ENCODE data around the gene LGALS4. TPM values are rescaled to one million over a fixed set of nuclear protein-coding genes. Genes with fewer than 3 reads are reported as not detected.
A peak's percentile ranks its signal among the peaks of the same experiment; 100 is the strongest.

LGALS4 gene
- total and polyA plus RNA-seq, 2 experiments from 2014 or later, result 0.87 TPM; not detected in 1

DNA sequence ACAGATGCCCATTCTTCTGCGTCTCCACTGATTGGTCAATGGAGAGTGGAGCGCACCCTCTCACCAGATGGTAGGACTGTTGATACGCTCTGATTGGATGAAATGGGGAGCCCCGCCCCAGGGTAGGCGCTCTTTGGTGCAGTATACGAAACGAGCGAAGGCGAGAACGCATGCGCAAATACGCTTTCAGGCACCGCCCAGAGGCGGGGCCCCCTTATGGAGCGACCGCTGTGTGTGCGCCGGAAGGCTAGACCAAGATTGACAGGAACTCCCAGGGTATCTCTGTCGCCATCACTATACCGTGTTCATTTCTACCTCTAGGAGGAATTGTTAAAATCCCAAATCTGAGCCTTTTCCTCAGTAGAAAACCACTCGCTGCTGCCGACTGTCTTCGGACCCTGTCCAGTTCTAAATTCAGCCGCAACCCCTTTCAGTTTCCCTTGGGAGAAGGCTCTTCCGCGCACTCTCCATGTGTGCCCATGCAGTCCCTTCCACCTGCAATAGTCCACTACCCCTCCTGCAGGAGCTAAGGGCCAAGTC is 37.8 kb upstream of the LGALS4 start:
- peak overlapping the region; percentile 73 for H3K4me2 ChIP-seq
- H3K4me3 ChIP-seq, result peak overlapping the region; percentile 54
- peaks cover 38% of the 10 kb centered on the region for H3K79me2 ChIP-seq (replicated peaks; ENCODE audit: insufficient read depth)
- no peaks in the 10 kb centered on the region for H3K9me2 ChIP-seq (ENCODE audit: insufficient read depth)
- peaks cover 43% of the 10 kb centered on the region for H3K36me3 Mint-ChIP-seq (ENCODE audit: low read depth)
- ATAC-seq (peak; percentile 79), DNase-seq (ENCODE audit: low spot score) (no peak)
- H4K20me1 ChIP-seq (replicated peaks; ENCODE audit: insufficient read depth), result peaks cover 28% of the 10 kb centered on the region
- peak overlapping the region; percentile 99 for H3K27ac Mint-ChIP-seq
- H3F3A ChIP-seq (replicated peaks; ENCODE audit: low read depth), result peaks cover 38% of the 10 kb centered on the region
- peaks cover 25% of the 10 kb centered on the region for H3K36me3 ChIP-seq (ENCODE audit: insufficient read depth)
- peaks cover 11% of the 10 kb centered on the region; the same call in 1 of the 2 replicates for H3K4me1 ChIP-seq (ENCODE audit: insufficient read depth)
- H3K27ac ChIP-seq (ENCODE audit: low read depth), result peak overlapping the region; percentile 51
- TF ChIP-seq, protein P1, sequence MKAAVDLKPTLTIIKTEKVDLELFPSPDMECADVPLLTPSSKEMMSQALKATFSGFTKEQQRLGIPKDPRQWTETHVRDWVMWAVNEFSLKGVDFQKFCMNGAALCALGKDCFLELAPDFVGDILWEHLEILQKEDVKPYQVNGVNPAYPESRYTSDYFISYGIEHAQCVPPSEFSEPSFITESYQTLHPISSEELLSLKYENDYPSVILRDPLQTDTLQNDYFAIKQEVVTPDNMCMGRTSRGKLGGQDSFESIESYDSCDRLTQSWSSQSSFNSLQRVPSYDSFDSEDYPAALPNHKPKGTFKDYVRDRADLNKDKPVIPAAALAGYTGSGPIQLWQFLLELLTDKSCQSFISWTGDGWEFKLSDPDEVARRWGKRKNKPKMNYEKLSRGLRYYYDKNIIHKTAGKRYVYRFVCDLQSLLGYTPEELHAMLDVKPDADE (IDR thresholded peaks at IDR 0.05), result no peak
- peak; percentile 51 for TF ChIP-seq POLR2AphosphoS5 (IDR thresholded peaks at IDR 0.05; ENCODE audit: low read depth)
- H3K4me1 Mint-ChIP-seq, result peaks cover 25% of the 10 kb centered on the region
- H3K9me3 Mint-ChIP-seq, result peaks cover 8% of the 10 kb centered on the region; the same call in 2 of the 3 replicates
- peak overlapping the region; percentile 92 for H3K4me3 Mint-ChIP-seq
- H3K27me3 ChIP-seq (ENCODE audit: insufficient read depth), result no peaks in the 10 kb centered on the region
- no peak overlapping the region for H2AFZ ChIP-seq
- peaks cover 37% of the 10 kb centered on the region for H3K27me3 Mint-ChIP-seq (ENCODE audit: insufficient read depth, low read depth, poor library complexity)

DNA sequence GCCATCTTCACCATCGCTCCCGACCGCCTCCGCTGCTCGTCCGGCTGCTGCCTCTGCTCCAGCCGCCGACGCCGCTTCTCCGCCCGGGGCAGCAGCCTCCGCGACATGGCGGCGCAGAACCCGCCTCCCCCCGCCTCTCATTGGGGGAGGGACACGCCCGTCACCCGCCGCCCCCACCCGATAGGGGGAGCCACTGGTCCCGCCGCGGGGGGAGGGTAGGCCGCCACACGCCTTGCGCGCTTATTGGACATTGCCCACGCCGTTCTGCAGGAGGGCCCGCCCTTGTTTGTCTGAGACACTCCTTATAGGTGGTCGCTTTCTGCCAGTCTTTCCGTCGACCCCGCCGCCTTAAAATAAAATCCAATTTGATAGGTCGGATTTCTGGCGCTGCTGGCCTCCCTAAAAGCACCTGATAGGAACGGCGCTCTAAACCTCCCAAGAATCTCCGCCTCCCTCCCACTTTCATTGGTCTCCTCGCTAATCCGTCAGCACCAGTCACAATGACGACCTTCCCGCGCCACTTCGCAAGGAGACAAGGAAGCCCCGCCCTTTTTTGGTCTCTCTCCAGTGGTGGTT is 37.2 kb upstream of the LGALS4 start, which contains the start of gene HNRNPL:
TSS of gene HNRNPL (minus strand) at position 127 of the 576 bp plus-strand sequence. CDS start at position 107, 20 bp downstream.
- Histone ChIP-seq H2AFZ (no peak within 1 kb of the TSS), H3K4me2 (peak within 1 kb of the TSS; percentile 95), H3K4me1 (ENCODE audit: insufficient read depth) (peaks cover 11% of the 10 kb centered on the region; the same call in 1 of the 2 replicates), H3K36me3 (ENCODE audit: insufficient read depth) (peaks cover 31% of the 10 kb centered on the region), H3K79me2 (replicated peaks; ENCODE audit: insufficient read depth) (peaks cover 43% of the 10 kb centered on the region), H4K20me1 (replicated peaks; ENCODE audit: insufficient read depth) (peaks cover 32% of the 10 kb centered on the region), H3K27ac (ENCODE audit: low read depth) (peak within 1 kb of the TSS; percentile 98), H3K27me3 (ENCODE audit: insufficient read depth) (no peaks in the 10 kb centered on the region), H3K9me2 (ENCODE audit: insufficient read depth) (no peaks in the 10 kb centered on the region), H3F3A (replicated peaks; ENCODE audit: low read depth) (peaks cover 43% of the 10 kb centered on the region), H3K4me3 (peak within 1 kb of the TSS; percentile 72)
- ATAC-seq (peak; percentile 60), DNase-seq (ENCODE audit: low spot score) (peak; percentile 100)
- H3K4me3 Mint-ChIP-seq, result peak within 1 kb of the TSS; percentile 92
- H3K9me3 Mint-ChIP-seq, result peaks cover 8% of the 10 kb centered on the region; the same call in 2 of the 3 replicates
- peaks cover 27% of the 10 kb centered on the region for H3K4me1 Mint-ChIP-seq
- H3K27ac Mint-ChIP-seq, result peak within 1 kb of the TSS; percentile 99
- H3K27me3 Mint-ChIP-seq (ENCODE audit: insufficient read depth, low read depth, poor library complexity), result peaks cover 38% of the 10 kb centered on the region
- H3K36me3 Mint-ChIP-seq (ENCODE audit: low read depth), result peaks cover 46% of the 10 kb centered on the region
- no peak for TF ChIP-seq EZH2 (IDR thresholded peaks at IDR 0.05; ENCODE audit: low read depth, unreplicated experiment)
- TF ChIP-seq CREB1 (CRISPR knock-in tag; IDR thresholded peaks at IDR 0.05; ENCODE audit: low read depth), result peak; percentile 96
- no peak for TF ChIP-seq EZH2phosphoT487 (IDR thresholded peaks at IDR 0.05; ENCODE audit: unreplicated experiment)
- no peak for TF ChIP-seq NANOG (IDR thresholded peaks at IDR 0.05; ENCODE audit: borderline replicate concordance)
- TF ChIP-seq, protein P2, sequence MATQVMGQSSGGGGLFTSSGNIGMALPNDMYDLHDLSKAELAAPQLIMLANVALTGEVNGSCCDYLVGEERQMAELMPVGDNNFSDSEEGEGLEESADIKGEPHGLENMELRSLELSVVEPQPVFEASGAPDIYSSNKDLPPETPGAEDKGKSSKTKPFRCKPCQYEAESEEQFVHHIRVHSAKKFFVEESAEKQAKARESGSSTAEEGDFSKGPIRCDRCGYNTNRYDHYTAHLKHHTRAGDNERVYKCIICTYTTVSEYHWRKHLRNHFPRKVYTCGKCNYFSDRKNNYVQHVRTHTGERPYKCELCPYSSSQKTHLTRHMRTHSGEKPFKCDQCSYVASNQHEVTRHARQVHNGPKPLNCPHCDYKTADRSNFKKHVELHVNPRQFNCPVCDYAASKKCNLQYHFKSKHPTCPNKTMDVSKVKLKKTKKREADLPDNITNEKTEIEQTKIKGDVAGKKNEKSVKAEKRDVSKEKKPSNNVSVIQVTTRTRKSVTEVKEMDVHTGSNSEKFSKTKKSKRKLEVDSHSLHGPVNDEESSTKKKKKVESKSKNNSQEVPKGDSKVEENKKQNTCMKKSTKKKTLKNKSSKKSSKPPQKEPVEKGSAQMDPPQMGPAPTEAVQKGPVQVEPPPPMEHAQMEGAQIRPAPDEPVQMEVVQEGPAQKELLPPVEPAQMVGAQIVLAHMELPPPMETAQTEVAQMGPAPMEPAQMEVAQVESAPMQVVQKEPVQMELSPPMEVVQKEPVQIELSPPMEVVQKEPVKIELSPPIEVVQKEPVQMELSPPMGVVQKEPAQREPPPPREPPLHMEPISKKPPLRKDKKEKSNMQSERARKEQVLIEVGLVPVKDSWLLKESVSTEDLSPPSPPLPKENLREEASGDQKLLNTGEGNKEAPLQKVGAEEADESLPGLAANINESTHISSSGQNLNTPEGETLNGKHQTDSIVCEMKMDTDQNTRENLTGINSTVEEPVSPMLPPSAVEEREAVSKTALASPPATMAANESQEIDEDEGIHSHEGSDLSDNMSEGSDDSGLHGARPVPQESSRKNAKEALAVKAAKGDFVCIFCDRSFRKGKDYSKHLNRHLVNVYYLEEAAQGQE (IDR thresholded peaks at IDR 0.05; ENCODE audit: unreplicated experiment), result no peak
- no peak for TF ChIP-seq JUNB (IDR thresholded peaks at IDR 0.05; ENCODE audit: unreplicated experiment)
- no peak for TF ChIP-seq ZNF114 (CRISPR knock-in tag; IDR thresholded peaks at IDR 0.05)
- TF ChIP-seq STAT1 (IDR thresholded peaks at IDR 0.05; ENCODE audit: unreplicated experiment), result no peak
- TF ChIP-seq, protein P3, sequence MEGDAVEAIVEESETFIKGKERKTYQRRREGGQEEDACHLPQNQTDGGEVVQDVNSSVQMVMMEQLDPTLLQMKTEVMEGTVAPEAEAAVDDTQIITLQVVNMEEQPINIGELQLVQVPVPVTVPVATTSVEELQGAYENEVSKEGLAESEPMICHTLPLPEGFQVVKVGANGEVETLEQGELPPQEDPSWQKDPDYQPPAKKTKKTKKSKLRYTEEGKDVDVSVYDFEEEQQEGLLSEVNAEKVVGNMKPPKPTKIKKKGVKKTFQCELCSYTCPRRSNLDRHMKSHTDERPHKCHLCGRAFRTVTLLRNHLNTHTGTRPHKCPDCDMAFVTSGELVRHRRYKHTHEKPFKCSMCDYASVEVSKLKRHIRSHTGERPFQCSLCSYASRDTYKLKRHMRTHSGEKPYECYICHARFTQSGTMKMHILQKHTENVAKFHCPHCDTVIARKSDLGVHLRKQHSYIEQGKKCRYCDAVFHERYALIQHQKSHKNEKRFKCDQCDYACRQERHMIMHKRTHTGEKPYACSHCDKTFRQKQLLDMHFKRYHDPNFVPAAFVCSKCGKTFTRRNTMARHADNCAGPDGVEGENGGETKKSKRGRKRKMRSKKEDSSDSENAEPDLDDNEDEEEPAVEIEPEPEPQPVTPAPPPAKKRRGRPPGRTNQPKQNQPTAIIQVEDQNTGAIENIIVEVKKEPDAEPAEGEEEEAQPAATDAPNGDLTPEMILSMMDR (conservative IDR thresholded peaks at IDR 0.05; ENCODE audit: low read depth in 2 of 2), result peak; percentile 14 to 22; a peak in 2 of 4 replicates
- TF ChIP-seq ZNF331 (CRISPR knock-in tag; IDR thresholded peaks at IDR 0.05; ENCODE audit: low read depth), result no peak

Data from GM23338 (cell line).